ENCODE measurements around the gene DLEC1.

Gene DLEC1

GRCh38 chr3:38000965-38001455 lies 38.0 kb upstream of the DLEC1 start:
- no peak for DNase-seq (ENCODE audit: low read depth, low spot score)

GRCh38 chr3:38001456-38002081 lies 37.4 kb upstream of the DLEC1 start:
- no peak for DNase-seq (ENCODE audit: low read depth, low spot score)

GRCh38 chr3:38002291-38002876 lies 36.6 kb upstream of the DLEC1 start:
- DNase-seq (ENCODE audit: low read depth, low spot score), result no peak

GRCh38 chr3:38002940-38003339 lies 36.1 kb upstream of the DLEC1 start:
- no peak for DNase-seq (ENCODE audit: low read depth, low spot score)

- DNase-seq (ENCODE audit: low read depth, low spot score), result no peak
Measured at GRCh38 chr3:38003371-38003816, 35.6 kb upstream of the DLEC1 start.

- DNase-seq (ENCODE audit: low read depth, low spot score), result no peak
Measured at GRCh38 chr3:38003817-38004414, 35.1 kb upstream of the DLEC1 start.

GRCh38 chr3:38004415-38005075 lies 34.5 kb upstream of the DLEC1 start:
- DNase-seq (ENCODE audit: low read depth, low spot score), result no peak

- DNase-seq (ENCODE audit: low read depth, low spot score), result no peak
Measured at GRCh38 chr3:38005076-38006020, 33.7 kb upstream of the DLEC1 start.

GRCh38 chr3:38006031-38006430 lies 33.0 kb upstream of the DLEC1 start:
- DNase-seq (ENCODE audit: low read depth, low spot score), result no peak

GRCh38 chr3:38006445-38006995 lies 32.5 kb upstream of the DLEC1 start:
- DNase-seq (ENCODE audit: low read depth, low spot score), result no peak

GRCh38 chr3:38007754-38008090 lies 31.3 kb upstream of the DLEC1 start:
- no peak for DNase-seq (ENCODE audit: low read depth, low spot score)

GRCh38 chr3:38008191-38008701 lies 30.8 kb upstream of the DLEC1 start:
- DNase-seq (ENCODE audit: low read depth, low spot score), result no peak

- DNase-seq (ENCODE audit: low read depth, low spot score), result no peak
Measured at GRCh38 chr3:38008971-38009580, 29.9 kb upstream of the DLEC1 start.

- DNase-seq (ENCODE audit: low read depth, low spot score), result no peak
Measured at GRCh38 chr3:38009807-38010591, 29.0 kb upstream of the DLEC1 start.

GRCh38 chr3:38011111-38011510 lies 27.9 kb upstream of the DLEC1 start:
- DNase-seq (ENCODE audit: low read depth, low spot score), result no peak

GRCh38 chr3:38015485-38015884 lies 23.5 kb upstream of the DLEC1 start:
- no peak for DNase-seq (ENCODE audit: low read depth, low spot score)

- DNase-seq (ENCODE audit: low read depth, low spot score), result no peak
Measured at GRCh38 chr3:38015984-38016383, 23.0 kb upstream of the DLEC1 start.

GRCh38 chr3:38016410-38016809 lies 22.6 kb upstream of the DLEC1 start:
- no peak for DNase-seq (ENCODE audit: low read depth, low spot score)

- no peak for DNase-seq (ENCODE audit: low read depth, low spot score)
Measured at GRCh38 chr3:38016847-38017444, 22.1 kb upstream of the DLEC1 start.

Measured in activated CD4-positive, CD25-positive, alpha-beta regulatory T cell treated with anti-CD3 and anti-CD28 coated beads, Interleukin-2, amount 50 U/mL, for 16 hours (primary cell).